ENCODE data around the gene IBA57. TPM values are rescaled to one million over a fixed set of nuclear protein-coding genes. Genes with fewer than 3 reads are reported as not detected.

IBA57 gene
- total and polyA plus RNA-seq, 2 experiments from 2014 or later, result 4.7 to 5.0 TPM

GRCh38 chr1:228144993-228145343 is 20.6 kb upstream of the IBA57 start:
- no peaks in the 10 kb centered on the region for H3K36me3 ChIP-seq (replicated peaks; ENCODE audit: insufficient read depth, low read depth)
- H2AFZ ChIP-seq, result no peak overlapping the region
- DNase-seq (ENCODE audit: low spot score), result no peak
- no peak overlapping the region for H3K4me3 ChIP-seq
- H3K4me1 ChIP-seq (ENCODE audit: insufficient read depth), result peaks cover 28% of the 10 kb centered on the region
- 96% methylated on average over 8 of the region's 8 CpGs for WGBS (ENCODE audit: low lambda C conversion rate, missing lambda C conversion rate)
- H3K9me2 ChIP-seq (replicated peaks; ENCODE audit: insufficient read depth), result no peaks in the 10 kb centered on the region
- TF ChIP-seq EZH2 (IDR thresholded peaks at IDR 0.05; ENCODE audit: borderline replicate concordance) (no peak), CTCF (IDR thresholded peaks at IDR 0.05; ENCODE audit: poor library complexity) (no peak), EZH2phosphoT487 (IDR thresholded peaks at IDR 0.05; ENCODE audit: low read depth, severe bottlenecking, unreplicated experiment) (no peak)
- peaks cover 64% of the 10 kb centered on the region for H3K79me2 ChIP-seq
- H3K27me3 ChIP-seq, result no peaks in the 10 kb centered on the region
- H3K9me3 ChIP-seq (ENCODE audit: low read depth), result no peaks in the 10 kb centered on the region
- H4K20me1 ChIP-seq (ENCODE audit: insufficient read depth, poor library complexity, severe bottlenecking), result peaks cover 64% of the 10 kb centered on the region
- no peak overlapping the region for H3K27ac ChIP-seq
- H3K4me2 ChIP-seq, result no peak overlapping the region

GRCh38 chr1:228145463-228146416 is 19.9 kb upstream of the IBA57 start:
- peaks cover 61% of the 10 kb centered on the region for H4K20me1 ChIP-seq (ENCODE audit: insufficient read depth, poor library complexity, severe bottlenecking)
- DNase-seq (ENCODE audit: low spot score), result no peak
- no peaks in the 10 kb centered on the region for H3K9me3 ChIP-seq (ENCODE audit: low read depth)
- peaks cover 61% of the 10 kb centered on the region for H3K79me2 ChIP-seq
- no peak for TF ChIP-seq CTCF (IDR thresholded peaks at IDR 0.05; ENCODE audit: poor library complexity)
- no peak for TF ChIP-seq EZH2phosphoT487 (IDR thresholded peaks at IDR 0.05; ENCODE audit: low read depth, severe bottlenecking, unreplicated experiment)
- no peak for TF ChIP-seq EZH2 (IDR thresholded peaks at IDR 0.05; ENCODE audit: borderline replicate concordance)
- H3K27me3 ChIP-seq, result no peaks in the 10 kb centered on the region
- no peaks in the 10 kb centered on the region for H3K36me3 ChIP-seq (replicated peaks; ENCODE audit: insufficient read depth, low read depth)
- no peak overlapping the region for H3K4me2 ChIP-seq
- H3K4me3 ChIP-seq, result no peak overlapping the region
- no peak overlapping the region for H2AFZ ChIP-seq
- peaks cover 34% of the 10 kb centered on the region for H3K4me1 ChIP-seq (ENCODE audit: insufficient read depth)
- H3K27ac ChIP-seq, result no peak overlapping the region
- no peaks in the 10 kb centered on the region for H3K9me2 ChIP-seq (replicated peaks; ENCODE audit: insufficient read depth)
- WGBS (ENCODE audit: low lambda C conversion rate, missing lambda C conversion rate), result 94% methylated on average over 31 of the region's 31 CpGs

- no peak overlapping the region for H3K4me3 ChIP-seq
- TF ChIP-seq CTCF (IDR thresholded peaks at IDR 0.05; ENCODE audit: poor library complexity), result no peak
- TF ChIP-seq EZH2 (IDR thresholded peaks at IDR 0.05; ENCODE audit: borderline replicate concordance), result no peak
- TF ChIP-seq EZH2phosphoT487 (IDR thresholded peaks at IDR 0.05; ENCODE audit: low read depth, severe bottlenecking, unreplicated experiment), result no peak
- H3K27me3 ChIP-seq, result no peaks in the 10 kb centered on the region
- no peak overlapping the region for H3K4me2 ChIP-seq
- H3K9me3 ChIP-seq (ENCODE audit: low read depth), result no peaks in the 10 kb centered on the region
- no peaks in the 10 kb centered on the region for H3K36me3 ChIP-seq (replicated peaks; ENCODE audit: insufficient read depth, low read depth)
- H3K9me2 ChIP-seq (replicated peaks; ENCODE audit: insufficient read depth), result no peaks in the 10 kb centered on the region
- H3K4me1 ChIP-seq (ENCODE audit: insufficient read depth), result peaks cover 35% of the 10 kb centered on the region
- H3K27ac ChIP-seq, result no peak overlapping the region
- peaks cover 52% of the 10 kb centered on the region for H4K20me1 ChIP-seq (ENCODE audit: insufficient read depth, poor library complexity, severe bottlenecking)
- H3K79me2 ChIP-seq, result peaks cover 52% of the 10 kb centered on the region
- H2AFZ ChIP-seq, result no peak overlapping the region
- WGBS (ENCODE audit: low lambda C conversion rate, missing lambda C conversion rate), result 91% methylated on average over 17 of the region's 18 CpGs
- DNase-seq (ENCODE audit: low spot score), result no peak
Observed at GRCh38 chr1:228146417-228147150, 19.0 kb upstream of the IBA57 start.
